SK-N-SH (cell line): ENCODE measurements around the gene MRPL12. TPM values are rescaled to one million over a fixed set of nuclear protein-coding genes. Genes with fewer than 3 reads are reported as not detected.

ENCODE experiments used
- CTCF ChIA-PET: fragments of 300-600, 350-600 bp; formaldehyde crosslinking; extraction: SDS; loops from one replicate; lab custom pipeline; 2021; lab: Yijun Ruan, JAX
- POLR2A ChIA-PET: fragments of 350-600 bp; sonication (Branson Sonifier 250); formaldehyde crosslinking; extraction: SDS; loops from one replicate; lab custom pipeline; 2020; ENCODE audit warnings: antibody characterized with exemption, inconsistent platforms; lab: Yijun Ruan, JAX
- DNase-seq: peaks from one replicate; pipeline ENCODE4 v3.0.0; 2012
- H2AFZ ChIP-seq: fragments of 200-600 bp; sonication (generic); 2 replicates; pipeline ENCODE4 v1.8.1; 2016; ENCODE audit warnings: antibody characterized with exemption, mild to moderate bottlenecking, low read depth
- H3F3A ChIP-seq: fragments of 200-600 bp; sonication (generic); replicated peaks from 2 replicates; pipeline ENCODE3; 2016; ENCODE audit warnings: antibody characterized with exemption, mild to moderate bottlenecking; ENCODE audit not compliant: insufficient read depth
- H3K27ac ChIP-seq, 2 experiments: fragments of 200-500 bp in 1 of 2; fragments of 200-600 bp in 1 of 2; sonication (Bioruptor generic) in 1 of 2; sonication (generic), shearing (Covaris generic) in 1 of 2; 2 replicates each; pipeline versions ENCODE4 v1.5.1 to v1.6.1; 2014 to 2016; ENCODE audit warnings: low read depth in 2 of 2, inconsistent platforms in 1 of 2, low read length in 1 of 2, mild to moderate bottlenecking in 1 of 2, mixed read lengths in 1 of 2
- H3K27me3 ChIP-seq: fragments of 200-600 bp; sonication (generic), shearing (Covaris generic); 2 replicates; pipeline ENCODE4 v1.6.1; 2016; ENCODE audit warnings: mixed run types; ENCODE audit not compliant: insufficient read depth
- H3K36me3 ChIP-seq, 2 experiments: fragments of 200-500 bp in 1 of 2; fragments of 200-600 bp in 1 of 2; sonication (Bioruptor generic) in 1 of 2; sonication (generic) in 1 of 2; replicated peaks in 1 of 2; 2 replicates each; pipeline versions ENCODE3 to v1.5.1; 2014 to 2016; ENCODE audit warnings: low read length in 1 of 2, mild to moderate bottlenecking in 1 of 2; ENCODE audit not compliant: insufficient read depth in 2 of 2, control insufficient read depth in 1 of 2
- H3K4me1 ChIP-seq, 2 experiments: fragments of 200-500 bp in 1 of 2; fragments of 200-600 bp in 1 of 2; sonication (Bioruptor generic) in 1 of 2; sonication (generic), shearing (Covaris generic) in 1 of 2; 2 replicates each; pipeline versions ENCODE4 v1.5.1 to v1.6.1; 2014 to 2016; ENCODE audit warnings: low read depth in 1 of 2, low read length in 1 of 2, mixed run types in 1 of 2; ENCODE audit not compliant: insufficient read depth in 2 of 2, control insufficient read depth in 1 of 2
- H3K4me2 ChIP-seq: fragments of 200-600 bp; sonication (generic), shearing (Covaris generic); 2 replicates; pipeline ENCODE4 v1.6.1; 2017; ENCODE audit warnings: mixed run types
- H3K4me3 ChIP-seq, 2 experiments: fragments of 200-500 bp in 1 of 2; fragments of 200-600 bp in 1 of 2; sonication (Bioruptor generic) in 1 of 2; sonication (generic), shearing (Covaris generic) in 1 of 2; 2 replicates each; pipeline versions ENCODE4 v1.5.1 to v1.8.1; 2014 to 2016; ENCODE audit warnings: low read depth in 2 of 2, inconsistent platforms in 1 of 2, low read length in 1 of 2, mild to moderate bottlenecking in 1 of 2, mixed read lengths in 1 of 2, moderate library complexity in 1 of 2
- H3K79me2 ChIP-seq: fragments of 200-600 bp; sonication (generic); 2 replicates; pipeline ENCODE4 v1.8.1; 2017; ENCODE audit warnings: mild to moderate bottlenecking; ENCODE audit not compliant: insufficient read depth
- H3K9ac ChIP-seq: fragments of 200-600 bp; sonication (generic); 2 replicates; pipeline ENCODE4 v1.6.1; 2017; ENCODE audit warnings: mixed run types
- H3K9me2 ChIP-seq: fragments of 200-600 bp; sonication (generic); 2 replicates; pipeline ENCODE4 v1.6.1; 2017; ENCODE audit warnings: mixed run types
- H3K9me3 ChIP-seq: fragments of 200-600 bp; sonication (generic); 2 replicates; pipeline ENCODE4 v1.6.1; 2017; ENCODE audit warnings: mixed run types, mild to moderate bottlenecking, moderate library complexity
- H4K20me1 ChIP-seq: fragments of 200-600 bp; sonication (generic); 2 replicates; pipeline ENCODE4 v1.6.1; 2017; ENCODE audit warnings: mild to moderate bottlenecking, mixed run types; ENCODE audit not compliant: insufficient read depth
- CTCF ChIP-seq: fragments of 200-600 bp; sonication (generic); IDR thresholded peaks from 2 replicates; pipeline ENCODE4 v1.6.1; 2017; ENCODE audit warnings: antibody characterized with exemption, mild to moderate bottlenecking, moderate library complexity
- ELF1 ChIP-seq: IDR thresholded peaks from 2 replicates; pipeline ENCODE4 v1.4.0; 2012
- EZH2phosphoT487 ChIP-seq: fragments of 200-600 bp; sonication (generic); IDR thresholded peaks from 2 replicates; pipeline ENCODE4 v1.6.1; 2017; ENCODE audit warnings: low read depth, mixed run types, mild to moderate bottlenecking, antibody characterized with exemption, moderate library complexity, borderline replicate concordance
- MAX ChIP-seq: IDR thresholded peaks from 2 replicates; pipeline ENCODE4 v1.4.0; 2012; ENCODE audit warnings: low read depth
- MEF2A ChIP-seq: IDR thresholded peaks from 2 replicates; pipeline ENCODE4 v1.4.0; 2012; ENCODE audit warnings: low read depth, borderline replicate concordance
- POLR2AphosphoS5 ChIP-seq: IDR thresholded peaks from 2 replicates; pipeline ENCODE4 v1.6.1; 2012; ENCODE audit warnings: low read depth, low read length
- RAD21 ChIP-seq: IDR thresholded peaks from 2 replicates; pipeline ENCODE4 v1.6.1; 2012; ENCODE audit warnings: mild to moderate bottlenecking, low read length
- RCOR1 ChIP-seq: fragments of 150-350 bp; IDR thresholded peaks from 2 replicates; pipeline ENCODE4 v1.6.1; 2017; ENCODE audit warnings: antibody characterized with exemption, low read length
- RXRA ChIP-seq: IDR thresholded peaks from 2 replicates; pipeline ENCODE4 v1.4.0; 2012; ENCODE audit warnings: low read depth, mild to moderate bottlenecking, borderline replicate concordance
- SIN3A ChIP-seq: IDR thresholded peaks from 2 replicates; pipeline ENCODE4 v1.6.1; 2012; ENCODE audit warnings: low read depth, mild to moderate bottlenecking, low read length, moderate library complexity, borderline replicate concordance
- SMC3 ChIP-seq: IDR thresholded peaks from 2 replicates; pipeline ENCODE4 v1.6.1; 2012; ENCODE audit warnings: low read depth, low read length, improper control_type of control experiment
- TCF12 ChIP-seq: IDR thresholded peaks from 2 replicates; pipeline ENCODE4 v1.4.0; 2012
- TEAD4 ChIP-seq: IDR thresholded peaks from 2 replicates; pipeline ENCODE4 v1.4.0; 2012; ENCODE audit warnings: mild to moderate bottlenecking, borderline replicate concordance; ENCODE audit not compliant: insufficient read depth
- WGBS: methylation state at CpG from one replicate; pipeline ENCODE4 v1.1.6; 2017; ENCODE audit warnings: low lambda C conversion rate; 5-methylcytosine and 5-hydroxymethylcytosine counted together
- polyA plus RNA-seq, 3 experiments: library from polyadenylated mRNA; depleted of rRNA; stranded (reverse); fragments of >200 nt; gene quantifications; 2 replicates each; pipeline ENCODE4 v1.2.3, GENCODE V29; 2012

The MRPL12 gene
- polyA plus RNA-seq, 1 of the 3 experiments (the other 2 are of a cell fraction), result 322 TPM

GRCh38 chr17:81700353-81701287 lies 2.5 kb upstream of the MRPL12 start:
- Histone ChIP-seq H3K79me2 (peaks cover 96% of the 10 kb centered on the region), H3K9me2 (no peaks in the 10 kb centered on the region), H2AFZ (no peak overlapping the region), H3K27me3 (no peaks in the 10 kb centered on the region), H3K9me3 (no peaks in the 10 kb centered on the region), H3K9ac (no peak overlapping the region; the same call in 1 of the 2 replicates), H3F3A (peaks cover 48% of the 10 kb centered on the region), H4K20me1 (peaks cover 44% of the 10 kb centered on the region), H3K4me2 (peak overlapping the region; percentile 97; the same call in 1 of the 2 replicates), H3K4me3 (no peak overlapping the region), H3K4me1 (peaks cover 14 to 29% of the 10 kb centered on the region in 2 experiments; a peak in 3 of 4 replicates), H3K27ac (no peak overlapping the region; a peak in 1 of 4 replicates), H3K36me3 (peaks cover 54 to 63% of the 10 kb centered on the region in 2 experiments)
- CTCF ChIA-PET, result interaction anchor here (0.8 to 2.4 kb wide), 2 partner anchors 15 to 169 kb away, joined by 3 to 10 read pairs; no protein-coding TSS in a partner anchor
- POLR2A ChIA-PET, result interaction anchor here (1.0 to 4.1 kb wide), 2 partner anchors 16 to 17 kb away, joined by 3 to 33 read pairs; partner anchors contain the start of genes ARL16 and HGS
- WGBS, result 95% methylated on average over 24 of the region's 25 CpGs
- TF ChIP-seq EZH2phosphoT487 (no peak), RCOR1 (no peak), MEF2A (no peak), RXRA (no peak), MAX (no peak), ELF1 (no peak), SMC3 (no peak), TCF12 (no peak), POLR2AphosphoS5 (no peak; the same call in 1 of the 2 replicates)
- no peak for DNase-seq

GRCh38 chr17:81701288-81702071 lies 1.7 kb upstream of the MRPL12 start:
- H3K27me3 ChIP-seq, result no peaks in the 10 kb centered on the region
- ChIA-PET CTCF (interaction anchor here (0.5 to 2.6 kb wide), 9 partner anchors 8 to 168 kb away, joined by 3 to 17 read pairs (median 3); partner anchors contain the start of genes ARL16, CCDC137, HGS and NPLOC4), POLR2A (interaction anchor here (0.8 to 4.1 kb wide), 7 partner anchors 8 to 132 kb away, joined by 3 to 33 read pairs (median 9); partner anchors contain the start of genes ARL16, HGS, MCRIP1 and SLC25A10)
- peak overlapping the region; percentile 86 to 95 for H3K4me3 ChIP-seq
- H3K9ac ChIP-seq, result peak overlapping the region; percentile 98; the same call in 1 of the 2 replicates
- H2AFZ ChIP-seq, result no peak overlapping the region
- H3K36me3 ChIP-seq, result peaks cover 50 to 71% of the 10 kb centered on the region in 2 experiments
- peak overlapping the region; percentile 97 for H3K4me2 ChIP-seq
- 80% methylated on average over 20 of the region's 23 CpGs for WGBS
- H3F3A ChIP-seq, result peaks cover 54% of the 10 kb centered on the region
- peaks cover 38% of the 10 kb centered on the region for H4K20me1 ChIP-seq
- no peak for DNase-seq
- peaks cover 95% of the 10 kb centered on the region for H3K79me2 ChIP-seq
- peak; percentile 29; the same call in 1 of the 2 replicates for TF ChIP-seq CTCF
- no peak; the same call in 1 of the 2 replicates for TF ChIP-seq SIN3A
- TF ChIP-seq RAD21, result no peak
- no peak for TF ChIP-seq SMC3
- TF ChIP-seq TEAD4, result no peak
- H3K4me1 ChIP-seq, result peaks cover 14 to 29% of the 10 kb centered on the region in 2 experiments; a peak in 3 of 4 replicates
- H3K9me3 ChIP-seq, result no peaks in the 10 kb centered on the region
- H3K9me2 ChIP-seq, result no peaks in the 10 kb centered on the region
- H3K27ac ChIP-seq, result peak overlapping the region in 1 of 2 experiments; percentile 84; a peak in 2 of 4 replicates
